K562 (cell line): ENCODE measurements around the gene VWF. TPM values are rescaled to one million over a fixed set of nuclear protein-coding genes. Genes with fewer than 3 reads are reported as not detected.

Source experiments
- ATAC-seq: fragments of 200-7000 bp; cut with Tn5 transposase; 3 replicates; pipeline ENCODE4 v1.9.1; 2020; ENCODE audit warnings: moderate library complexity
- BruUV-seq: library from RNA; stranded (reverse); fragments of 400-500 nt; replicated peaks from 2 replicates; lab custom pipeline; 2021; lab: Mats Ljungman, UMichigan
- CTCF ChIA-PET: fragments of 300-600 bp; formaldehyde crosslinking; extraction: SDS; loops from one replicate; lab custom pipeline; 2021; ENCODE audit warnings: low intra/inter-chr PET ratio; lab: Yijun Ruan, JAX
- POLR2A ChIA-PET: fragments of 300-600, 350-650 bp; sonication (Branson Sonifier 250); formaldehyde crosslinking; extraction: SDS; loops from one replicate; lab custom pipeline; 2021; ENCODE audit warnings: antibody characterized with exemption, inconsistent platforms; lab: Yijun Ruan, JAX
- DNase-seq, 4 experiments: peaks; one replicate each; pipeline versions ENCODE4 v3.0.0 to v3.0.0-alpha.2; 2011 to 2018; ENCODE audit warnings: low spot score in 3 of 4, mixed read lengths in 3 of 4; ENCODE audit errors: extremely low read depth in 1 of 4
- FAIRE-seq: peaks from 2 replicates; lab custom pipeline; 2011; peaks lifted over from hg19 to GRCh38; lab: Jason Lieb, UNC
- H2AFZ ChIP-seq: 2 replicates; pipeline ENCODE4 v1.6.0; 2011; ENCODE audit warnings: low read depth, low read length, control low read depth, inconsistent platforms
- H3K27ac ChIP-seq: fragments of 200-600 bp; 3 replicates; pipeline ENCODE4 v1.8.0; 2011; ENCODE audit warnings: low read depth, mild to moderate bottlenecking, control low read depth, inconsistent platforms, low read length, moderate library complexity, mixed read lengths; ENCODE audit errors: extremely low read depth
- H3K27me3 ChIP-seq, 2 experiments: fragments of 300-600 bp in 1 of 2; 2 replicates in 1 of 2; 3 replicates in 1 of 2; pipeline versions ENCODE4 v1.6.0 to v1.8.0; 2011; ENCODE audit warnings: inconsistent platforms in 2 of 2, low read length in 2 of 2, mild to moderate bottlenecking in 1 of 2, mixed read lengths in 1 of 2, moderate library complexity in 1 of 2; ENCODE audit not compliant: control insufficient read depth in 2 of 2, insufficient read depth in 2 of 2
- H3K36me3 ChIP-seq: fragments of 300-600 bp; 3 replicates; pipeline ENCODE4 v1.8.0; 2011; ENCODE audit warnings: mild to moderate bottlenecking, low read length, inconsistent platforms; ENCODE audit not compliant: control insufficient read depth, insufficient read depth
- H3K4me1 ChIP-seq, 2 experiments: fragments of 200-600 bp in 1 of 2; replicated peaks in 1 of 2; 2 replicates in 1 of 2; 3 replicates in 1 of 2; pipeline versions ENCODE4 v1.5.1 to v1.8.0; 2011; ENCODE audit warnings: inconsistent platforms in 2 of 2, low read length in 2 of 2, mild to moderate bottlenecking in 1 of 2, mixed read lengths in 1 of 2, moderate library complexity in 1 of 2; ENCODE audit not compliant: control insufficient read depth in 2 of 2, insufficient read depth in 2 of 2
- H3K4me2 ChIP-seq: 2 replicates; pipeline ENCODE4 v1.6.1; 2011; ENCODE audit warnings: low read length, control low read depth, inconsistent platforms, mixed read lengths; ENCODE audit not compliant: insufficient read depth
- H3K4me3 ChIP-seq: fragments of 200-600 bp; sonication (generic), shearing (Covaris generic); 2 replicates; pipeline ENCODE4 v1.5.1; 2016; ENCODE audit warnings: control low read depth, inconsistent platforms
- H3K79me2 ChIP-seq: fragments of 200-600 bp; 3 replicates; pipeline ENCODE4 v1.8.0; 2011; ENCODE audit warnings: low read length, inconsistent platforms; ENCODE audit not compliant: control insufficient read depth, insufficient read depth
- H3K9ac ChIP-seq, 2 experiments: 2 replicates each; pipeline versions ENCODE4 v1.6.0 to v1.6.1; 2011; ENCODE audit warnings: low read depth in 2 of 2, low read length in 2 of 2, control low read depth in 1 of 2, inconsistent platforms in 1 of 2, mild to moderate bottlenecking in 1 of 2, mixed read lengths in 1 of 2; ENCODE audit not compliant: insufficient read depth in 1 of 2
- H3K9me1 ChIP-seq: one replicate; pipeline ENCODE4 v1.6.0; 2011; ENCODE audit warnings: inconsistent platforms, mild to moderate bottlenecking, low read length, moderate library complexity; ENCODE audit not compliant: control insufficient read depth, insufficient read depth
- H3K9me3 ChIP-seq: replicated peaks from 2 replicates; pipeline ENCODE4 v1.5.1; 2011; ENCODE audit warnings: low read depth, low read length, inconsistent platforms; ENCODE audit not compliant: control insufficient read depth, insufficient read depth
- H4K20me1 ChIP-seq: replicated peaks from 2 replicates; pipeline ENCODE4 v1.6.1; 2011; ENCODE audit warnings: low read length, inconsistent platforms, mixed read lengths; ENCODE audit not compliant: control insufficient read depth, insufficient read depth
- CBFA2T3 ChIP-seq: fragments of 450-650 bp; IDR thresholded peaks from 2 replicates; pipeline ENCODE4 v1.6.1; 2017
- CREBBP ChIP-seq: IDR thresholded peaks from one replicate; pipeline ENCODE4 v1.6.1; 2012; ENCODE audit warnings: low read depth, mild to moderate bottlenecking, control low read depth, inconsistent platforms, low read length
- HCFC1 ChIP-seq: IDR thresholded peaks from 2 replicates; pipeline ENCODE4 v1.6.1; 2012; ENCODE audit warnings: low read depth, low read length, improper control_type of control experiment
- MAFG ChIP-seq: fragments of 450-650 bp; conservative IDR thresholded peaks from 2 replicates; pipeline ENCODE4 v1.6.1; 2016; ENCODE audit warnings: missing genetic modification characterization, missing compliant biosample characterization
- MYNN ChIP-seq, 2 experiments: sonication (generic); formaldehyde crosslinking in 1 of 2; IDR thresholded peaks; 2 replicates each; pipeline versions ENCODE4 v1.5.0 to v1.6.1; 2016 to 2020; ENCODE audit warnings: antibody characterized with exemption in 1 of 2, missing genetic modification reagents in 1 of 2
- NBN ChIP-seq: fragments of 450-650 bp; IDR thresholded peaks from 2 replicates; pipeline ENCODE4 v1.6.1; 2016; ENCODE audit warnings: low read depth, mild to moderate bottlenecking
- PTBP1 ChIP-seq: fragments of 200-400 bp; formaldehyde crosslinking; IDR thresholded peaks from 2 replicates; pipeline ENCODE4 v1.6.1; 2017; ENCODE audit warnings: low read depth, low read length
- RFX7 ChIP-seq: fragments of 250-450 bp; sonication (Bioruptor Pico); IDR thresholded peaks from 2 replicates; pipeline ENCODE4 v1.5.1; 2021; ENCODE audit warnings: mild to moderate bottlenecking
- RHOXF2B ChIP-seq: fragments of 250-450 bp; sonication (Bioruptor Pico); conservative IDR thresholded peaks from 2 replicates; pipeline ENCODE4 v1.5.1; 2021
- SETDB1 ChIP-seq: IDR thresholded peaks from one replicate; pipeline ENCODE4 v1.6.1; 2012; ENCODE audit warnings: low read length, control low read depth, inconsistent platforms
- TAF9B ChIP-seq: fragments of 450-650 bp; IDR thresholded peaks from 2 replicates; pipeline ENCODE4 v1.6.1; 2018; ENCODE audit warnings: mild to moderate bottlenecking; ENCODE audit not compliant: partially characterized antibody
- ZBTB8A ChIP-seq: fragments of 450-650 bp; IDR thresholded peaks from 2 replicates; pipeline ENCODE4 v1.6.1; 2018; ENCODE audit warnings: mild to moderate bottlenecking, moderate library complexity; ENCODE audit not compliant: partially characterized antibody
- ZNF408 ChIP-seq: fragments of 250-450 bp; sonication (Bioruptor Pico); IDR thresholded peaks from 2 replicates; pipeline ENCODE4 v1.4.0; 2020; ENCODE audit warnings: low read depth, mild to moderate bottlenecking, moderate library complexity
- WGBS: fragments of 100-300 bp; shearing (Covaris generic); methylation state at CpG from one replicate; pipeline ENCODE4 v1.1.6; 2016; ENCODE audit warnings: low coverage, mixed read lengths; ENCODE audit not compliant: insufficient coverage; ENCODE audit errors: missing lambda C conversion rate; 5-methylcytosine and 5-hydroxymethylcytosine counted together
- in situ Hi-C: fragments of 300-500 bp; cut with MboI; formaldehyde crosslinking; loops from 4 replicates; pipeline ENCODE4 v1.15.0; 2018; ENCODE audit warnings: inconsistent platforms, mixed read lengths
- intact Hi-C: fragments of 100-400 bp; cut with micrococcal nuclease; formaldehyde crosslinking; loops from 2 replicates; pipeline ENCODE4 v1.14.2; 2022
- polyA plus RNA-seq, 8 experiments: library from polyadenylated mRNA; depleted of rRNA in 4 of 8; stranded (reverse) in 5 of 8; unstranded in 3 of 8; fragments of >200 nt; fragmentation: Nextera tagmentation in 2 of 8; fragmentation: Illumina TruSeq in 1 of 8; extraction: Ambion mirVana in 2 of 8; extraction: Trizol in 1 of 8; gene quantifications; 2 replicates each; pipeline versions ENCODE4 v1.2.1 to v1.2.3, GENCODE V29; 2011 to 2014; ENCODE audit warnings: inconsistent platforms in 1 of 8, missing spikeins in 1 of 8
- total RNA-seq, 7 experiments: library from RNA; depleted of rRNA in 6 of 7; stranded (reverse); fragments of >200 nt in 6 of 7; fragmentation: Illumina TruSeq in 2 of 7; extraction: Trizol in 2 of 7; gene quantifications; 2 replicates each; pipeline versions ENCODE4 v1.2.1 to v1.2.3, GENCODE V29; 2011 to 2021; ENCODE audit warnings: low replicate concordance in 1 of 7
- TF ChIP-seq, protein P1 (sequence below): fragments of 450-650 bp; formaldehyde crosslinking; IDR thresholded peaks from 2 replicates; pipeline ENCODE4 v1.4.0; 2020; ENCODE audit warnings: mild to moderate bottlenecking, mixed read lengths
- TF ChIP-seq, protein P2 (sequence below): fragments of 250-450 bp; sonication (Bioruptor Pico); IDR thresholded peaks from 2 replicates; pipeline ENCODE4 v1.8.0; 2021; ENCODE audit warnings: moderate library complexity, mild to moderate bottlenecking, inconsistent platforms

The VWF gene
- total and polyA plus RNA-seq, 9 of the 15 experiments (the other 6 are each of a cell fraction or from before 2014, with no cell fraction given) = 0.53 TPM; not detected in 8

DNA sequence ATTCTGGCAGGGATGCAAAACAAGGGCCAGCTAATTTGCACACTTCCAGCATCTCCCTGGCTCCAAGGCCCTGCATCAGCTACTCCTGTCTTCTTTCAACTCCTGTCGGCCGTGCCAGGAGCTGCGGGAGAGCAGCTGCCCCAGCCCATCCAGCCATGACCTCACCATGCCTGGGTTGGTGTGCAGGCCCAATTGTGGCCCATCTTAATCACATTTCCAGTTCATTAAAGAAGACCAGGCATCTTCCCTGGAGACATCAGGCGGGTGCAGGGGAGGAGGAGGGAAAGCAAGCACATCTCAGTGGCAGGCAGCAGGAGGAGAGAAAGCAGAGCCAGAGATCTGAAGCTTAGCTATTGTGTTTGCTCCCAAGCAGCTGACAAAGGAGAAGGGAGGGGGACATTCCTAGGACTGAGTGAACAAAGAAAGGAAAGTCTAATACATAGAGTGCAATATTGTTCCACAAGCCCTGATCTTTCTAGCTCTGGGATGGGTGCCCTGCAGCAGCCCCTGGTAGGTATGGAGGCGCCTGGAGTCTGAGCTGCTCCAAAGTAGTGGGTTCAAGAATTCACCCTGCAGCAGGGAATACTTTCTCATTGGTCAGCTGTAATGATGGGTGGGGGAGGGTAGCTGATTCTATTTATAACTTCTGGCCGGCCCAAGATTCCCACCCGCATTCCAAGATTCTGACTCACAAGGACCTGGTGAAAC lies 40.1 kb downstream of the VWF start:
- no peaks in the 10 kb centered on the region for H3K79me2 ChIP-seq
- no peaks in the 10 kb centered on the region; a peak in 1 of 5 replicates for H3K4me1 ChIP-seq
- peaks cover 12 to 34% of the 10 kb centered on the region in 2 experiments; a peak in 4 of 5 replicates for H3K27me3 ChIP-seq
- ChIA-PET CTCF (no interaction called here), POLR2A (interaction anchor here (0.7 kb wide), 1 partner anchor 12 kb away, joined by 3 read pairs; no protein-coding TSS in a partner anchor)
- no peak overlapping the region for H2AFZ ChIP-seq
- BruUV-seq = no TSS peak
- no peak overlapping the region for H3K4me3 ChIP-seq
- in situ Hi-C loops (no loop called here), intact Hi-C loops (no loop called here)
- H3K36me3 ChIP-seq = no peaks in the 10 kb centered on the region
- no peak for ATAC-seq
- no peak overlapping the region for H3K4me2 ChIP-seq
- H3K9me3 ChIP-seq = no peaks in the 10 kb centered on the region
- DNase-seq = no peak
- H3K9ac ChIP-seq = no peak overlapping the region
- no peaks in the 10 kb centered on the region for H3K9me1 ChIP-seq
- H3K27ac ChIP-seq = no peak overlapping the region
- TF ChIP-seq PTBP1 = no peak
- no peak for TF ChIP-seq MAFG
- TF ChIP-seq TAF9B = no peak
- no peak for TF ChIP-seq ZNF408 (CRISPR knock-in tag)
- no peak for TF ChIP-seq CREBBP
- no peak for TF ChIP-seq ZBTB8A
- no peak for TF ChIP-seq CBFA2T3
- no peak for TF ChIP-seq MYNN (IDR thresholded peaks at IDR 0.05)
- TF ChIP-seq MYNN (CRISPR knock-in tag; IDR thresholded peaks at IDR 0.05) = no peak
- no peak for TF ChIP-seq NBN
- TF ChIP-seq, protein P1, sequence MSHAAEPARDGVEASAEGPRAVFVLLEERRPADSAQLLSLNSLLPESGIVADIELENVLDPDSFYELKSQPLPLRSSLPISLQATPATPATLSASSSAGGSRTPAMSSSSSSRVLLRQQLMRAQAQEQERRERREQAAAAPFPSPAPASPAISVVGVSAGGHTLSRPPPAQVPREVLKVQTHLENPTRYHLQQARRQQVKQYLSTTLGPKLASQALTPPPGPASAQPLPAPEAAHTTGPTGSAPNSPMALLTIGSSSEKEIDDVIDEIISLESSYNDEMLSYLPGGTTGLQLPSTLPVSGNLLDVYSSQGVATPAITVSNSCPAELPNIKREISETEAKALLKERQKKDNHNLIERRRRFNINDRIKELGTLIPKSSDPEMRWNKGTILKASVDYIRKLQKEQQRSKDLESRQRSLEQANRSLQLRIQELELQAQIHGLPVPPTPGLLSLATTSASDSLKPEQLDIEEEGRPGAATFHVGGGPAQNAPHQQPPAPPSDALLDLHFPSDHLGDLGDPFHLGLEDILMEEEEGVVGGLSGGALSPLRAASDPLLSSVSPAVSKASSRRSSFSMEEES (CRISPR knock-in tag) = no peak
- TF ChIP-seq SETDB1 = no peak
- no peak for TF ChIP-seq RHOXF2B
- no peak for TF ChIP-seq RFX7
- no peak for TF ChIP-seq HCFC1
- TF ChIP-seq, protein P2, sequence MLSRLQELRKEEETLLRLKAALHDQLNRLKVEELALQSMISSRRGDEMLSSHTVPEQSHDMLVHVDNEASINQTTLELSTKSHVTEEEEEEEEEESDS = no peak
- no peak for FAIRE-seq
- WGBS = 5% methylated on average over 7 of the region's 7 CpGs
- H4K20me1 ChIP-seq = no peaks in the 10 kb centered on the region
